BE2C (cell line): ENCODE data around the gene CPLX1.

Source experiments
- DNase-seq: peaks from one replicate; pipeline ENCODE4 v3.0.0-alpha.2; 2020
- H3K27me3 ChIP-seq: fragments of 250-450 bp; sonication (Bioruptor Pico); 2 replicates; pipeline ENCODE4 v1.5.1; 2020; ENCODE audit warnings: mild to moderate bottlenecking
- H3K36me3 ChIP-seq: fragments of 250-450 bp; sonication (Bioruptor Pico); 2 replicates; pipeline ENCODE4 v1.5.1; 2020; ENCODE audit warnings: mild to moderate bottlenecking
- H3K4me1 ChIP-seq: fragments of 250-450 bp; sonication (Bioruptor Pico); 2 replicates; pipeline ENCODE4 v1.5.1; 2020
- H3K4me3 ChIP-seq: 2 replicates; pipeline ENCODE4 v1.5.1; 2011; ENCODE audit warnings: low read depth, low read length
- H3K9me3 ChIP-seq: fragments of 250-450 bp; sonication (Bioruptor Pico); 2 replicates; pipeline ENCODE4 v1.5.1; 2020
- TF ChIP-seq, protein P1 (sequence below): IDR thresholded peaks from 2 replicates; pipeline ENCODE4 v1.5.1; 2012; ENCODE audit warnings: mild to moderate bottlenecking, low read depth, low read length

CPLX1 gene

GRCh38 chr4:751676-752075, 74.3 kb downstream of the CPLX1 start:
- Histone ChIP-seq H3K4me3 (no peak overlapping the region), H3K27me3 (no peaks in the 10 kb centered on the region), H3K9me3 (no peaks in the 10 kb centered on the region), H3K4me1 (peaks cover 7% of the 10 kb centered on the region; the same call in 1 of the 2 replicates), H3K36me3 (peaks cover 38% of the 10 kb centered on the region)
- DNase-seq = peak; percentile 64
- TF ChIP-seq, protein P1, sequence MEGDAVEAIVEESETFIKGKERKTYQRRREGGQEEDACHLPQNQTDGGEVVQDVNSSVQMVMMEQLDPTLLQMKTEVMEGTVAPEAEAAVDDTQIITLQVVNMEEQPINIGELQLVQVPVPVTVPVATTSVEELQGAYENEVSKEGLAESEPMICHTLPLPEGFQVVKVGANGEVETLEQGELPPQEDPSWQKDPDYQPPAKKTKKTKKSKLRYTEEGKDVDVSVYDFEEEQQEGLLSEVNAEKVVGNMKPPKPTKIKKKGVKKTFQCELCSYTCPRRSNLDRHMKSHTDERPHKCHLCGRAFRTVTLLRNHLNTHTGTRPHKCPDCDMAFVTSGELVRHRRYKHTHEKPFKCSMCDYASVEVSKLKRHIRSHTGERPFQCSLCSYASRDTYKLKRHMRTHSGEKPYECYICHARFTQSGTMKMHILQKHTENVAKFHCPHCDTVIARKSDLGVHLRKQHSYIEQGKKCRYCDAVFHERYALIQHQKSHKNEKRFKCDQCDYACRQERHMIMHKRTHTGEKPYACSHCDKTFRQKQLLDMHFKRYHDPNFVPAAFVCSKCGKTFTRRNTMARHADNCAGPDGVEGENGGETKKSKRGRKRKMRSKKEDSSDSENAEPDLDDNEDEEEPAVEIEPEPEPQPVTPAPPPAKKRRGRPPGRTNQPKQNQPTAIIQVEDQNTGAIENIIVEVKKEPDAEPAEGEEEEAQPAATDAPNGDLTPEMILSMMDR = no peak

- Histone ChIP-seq H3K4me3 (no peak overlapping the region), H3K4me1 (peaks cover 7% of the 10 kb centered on the region; the same call in 1 of the 2 replicates), H3K36me3 (peaks cover 36% of the 10 kb centered on the region), H3K27me3 (no peaks in the 10 kb centered on the region), H3K9me3 (no peaks in the 10 kb centered on the region)
- TF ChIP-seq, protein P1 = no peak
- DNase-seq = no peak
Measured at GRCh38 chr4:749698-750666, 75.9 kb downstream of the CPLX1 start.

DNA sequence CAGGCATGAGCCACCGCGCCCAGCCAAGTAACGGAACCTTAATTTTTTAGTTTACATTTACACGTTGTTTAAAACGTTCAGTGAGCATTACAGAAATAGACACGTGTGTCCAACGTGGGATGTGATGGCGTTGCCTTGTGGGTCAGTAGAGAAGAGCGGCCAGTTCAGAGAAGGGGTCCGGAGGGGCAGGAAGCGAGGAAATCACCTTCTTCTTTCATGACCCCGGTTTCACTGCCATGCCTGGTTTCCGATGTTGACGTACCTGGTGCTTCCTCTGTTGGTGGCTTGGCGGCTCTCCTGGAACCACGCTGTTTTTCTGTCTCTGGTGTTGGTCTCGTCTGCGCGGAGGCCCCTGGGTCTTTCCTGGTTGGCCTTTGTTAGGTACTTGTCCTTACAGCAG, 77.5 kb downstream of the CPLX1 start:
- peaks cover 31% of the 10 kb centered on the region for H3K36me3 ChIP-seq
- H3K4me1 ChIP-seq = peaks cover 7% of the 10 kb centered on the region; the same call in 1 of the 2 replicates
- TF ChIP-seq, protein P1 = no peak
- H3K27me3 ChIP-seq = no peaks in the 10 kb centered on the region
- no peak for DNase-seq
- no peaks in the 10 kb centered on the region for H3K9me3 ChIP-seq
- H3K4me3 ChIP-seq = no peak overlapping the region

DNA sequence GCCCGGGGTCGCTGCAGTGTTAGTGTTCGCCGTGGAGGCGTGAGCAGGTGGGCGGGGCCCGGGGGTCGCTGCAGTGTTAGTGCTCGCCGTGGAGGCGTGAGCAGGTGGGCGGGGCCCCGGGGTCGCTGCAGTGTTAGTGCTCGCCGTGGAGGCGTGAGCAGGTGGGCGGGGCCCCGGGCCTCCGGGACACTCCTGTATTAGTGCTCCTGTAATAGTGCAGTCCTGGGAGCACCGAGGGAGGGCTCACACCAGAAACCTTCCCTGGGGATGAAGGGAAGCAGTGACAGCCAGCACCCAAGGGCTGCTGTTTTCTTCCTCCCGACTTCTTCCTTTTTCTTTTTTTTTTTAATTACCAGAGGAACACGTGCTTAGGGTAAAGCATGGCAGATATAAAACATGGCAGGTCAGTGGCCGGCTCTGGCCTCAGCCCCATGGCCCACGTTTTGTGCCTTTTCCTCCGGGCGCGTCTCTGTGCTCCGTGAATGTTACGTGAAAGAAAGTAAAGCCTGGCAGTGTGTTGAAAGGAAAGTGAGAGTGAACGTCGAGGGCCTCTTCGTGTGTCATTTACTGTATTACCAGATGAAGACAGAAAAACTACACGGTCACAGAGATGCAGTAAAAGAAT, 78.3 kb downstream of the CPLX1 start:
- peaks cover 25% of the 10 kb centered on the region for H3K36me3 ChIP-seq
- H3K4me3 ChIP-seq = no peak overlapping the region

DNA sequence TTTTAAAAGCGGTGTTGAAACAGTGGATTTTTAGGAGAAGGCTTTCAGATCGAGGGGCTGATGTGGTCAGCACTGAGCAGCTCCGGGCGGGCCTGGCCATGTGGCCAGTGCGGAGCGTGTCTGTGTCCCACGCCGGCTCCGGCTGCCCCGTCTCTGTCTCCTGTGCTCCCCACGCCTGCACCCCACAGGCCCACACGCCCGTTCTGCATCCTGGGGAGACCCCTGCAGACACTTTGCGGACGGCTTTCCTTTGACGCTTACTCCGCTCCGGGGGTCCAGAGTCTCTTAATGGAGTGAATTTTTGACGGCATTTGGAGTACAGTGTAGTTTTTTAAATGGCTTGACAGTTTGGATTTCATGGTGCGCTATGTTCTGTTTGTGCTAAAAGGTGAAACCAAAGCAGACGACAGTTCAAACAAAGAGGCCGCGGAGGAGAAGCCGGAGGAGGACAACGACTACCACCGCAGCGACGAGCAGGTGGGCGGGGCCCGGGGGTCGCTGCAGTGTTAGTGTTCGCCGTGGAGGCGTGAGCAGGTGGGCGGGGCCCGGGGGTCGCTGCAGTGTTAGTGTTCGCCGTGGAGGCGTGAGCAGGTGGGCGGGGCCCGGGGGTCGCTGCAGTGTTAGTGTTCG, 81.6 kb downstream of the CPLX1 start:
- DNase-seq = no peak
- Histone ChIP-seq H3K27me3 (no peaks in the 10 kb centered on the region), H3K9me3 (no peaks in the 10 kb centered on the region), H3K4me1 (no peaks in the 10 kb centered on the region), H3K4me3 (no peak overlapping the region), H3K36me3 (peaks cover 19% of the 10 kb centered on the region)
- TF ChIP-seq, protein P1 = no peak

More for the DNA sequence above, 78.3 kb downstream of the CPLX1 start:
- Histone ChIP-seq H3K27me3 (no peaks in the 10 kb centered on the region), H3K9me3 (no peaks in the 10 kb centered on the region), H3K4me1 (peaks cover 7% of the 10 kb centered on the region; the same call in 1 of the 2 replicates)
- TF ChIP-seq, protein P1 = no peak
- no peak for DNase-seq
